Heart right ventricle (tissue), 16 donors: ENCODE data around the gene DRC1. TPM values are rescaled to one million over a fixed set of nuclear protein-coding genes. Genes with fewer than 3 reads are reported as not detected.

Experiments used
- ATAC-seq, 8 donors: fragments of 200-7000 bp; cut with Tn5 transposase; one replicate each; pipeline ENCODE4 v1.9.1; 2020; ENCODE audit warnings: mild to moderate bottlenecking in 8 of 8, moderate library complexity in 8 of 8, moderate number of reproducible peaks in 1 of 8
- DNase-seq, 2 donors: peaks; one replicate each; pipeline ENCODE4 v3.0.0-alpha.2; 2020
- H3K27ac ChIP-seq, 10 donors: fragments of 200-600 bp; sonication (generic) in 2 of 10; one replicate each; pipeline versions ENCODE4 v1.5.0 to v1.8.0; 2020 to 2022; ENCODE audit warnings: mild to moderate bottlenecking in 3 of 10
- H3K27me3 ChIP-seq, 7 donors: fragments of 200-600 bp; one replicate each; pipeline ENCODE4 v1.8.0; 2021 to 2022; ENCODE audit warnings: mild to moderate bottlenecking in 2 of 7
- H3K36me3 ChIP-seq, 9 donors: fragments of 200-600 bp; sonication (generic) in 1 of 9; one replicate each; pipeline versions ENCODE4 v1.5.0 to v1.8.0; 2020 to 2022; ENCODE audit warnings: mild to moderate bottlenecking in 2 of 9
- H3K4me1 ChIP-seq, 9 donors: fragments of 200-600 bp; sonication (generic) in 1 of 9; one replicate each; pipeline versions ENCODE4 v1.5.0 to v1.8.0; 2020 to 2022; ENCODE audit warnings: mild to moderate bottlenecking in 4 of 9
- H3K4me3 ChIP-seq, 10 donors: fragments of 200-600 bp; sonication (generic) in 2 of 10; one replicate each; pipeline versions ENCODE4 v1.5.0 to v1.8.0; 2020 to 2022; ENCODE audit warnings: mild to moderate bottlenecking in 7 of 10, moderate library complexity in 2 of 10
- H3K9me3 ChIP-seq, 11 donors: fragments of 200-600 bp in 10 of 11; sonication (generic) in 2 of 11; one replicate each; pipeline versions ENCODE4 v1.5.0 to v1.8.0; 2013 to 2022; ENCODE audit warnings: mild to moderate bottlenecking in 2 of 11, control low read depth in 1 of 11, moderate library complexity in 1 of 11
- CTCF ChIP-seq, 9 donors: fragments of 200-600 bp; sonication (generic) in 2 of 9; IDR thresholded peaks; one replicate each; pipeline versions ENCODE4 v1.5.0 to v1.8.0; 2021 to 2022; ENCODE audit warnings: antibody characterized with exemption in 9 of 9, mild to moderate bottlenecking in 5 of 9, moderate library complexity in 1 of 9
- WGBS, 2 donors: extraction: QIAGEN DNeasy Blood & Tissue Kit; methylation state at CpG; one replicate each; pipeline ENCODE4 v1.1.7; 2013; ENCODE audit warnings: inconsistent platforms in 1 of 2; 5-methylcytosine and 5-hydroxymethylcytosine counted together
- intact Hi-C, 10 donors: fragments of 100-400 bp; cut with DNase I; formaldehyde crosslinking; loops; one replicate each; pipeline versions ENCODE4 v1.11.1 to v1.14.2; 2022
- polyA plus RNA-seq, 2 donors: library from polyadenylated mRNA; stranded (reverse); fragments of 200-250 nt; gene quantifications; one replicate each; pipeline ENCODE4 v1.2.3, GENCODE V29; 2013
- total RNA-seq, 10 donors: library from RNA; stranded (reverse); fragmentation: NEBNext Ultra II Directional in 3 of 10; extraction: Animal tissue kit (Norgen Biotek cat#: 25700) in 3 of 10; gene quantifications; one replicate each; pipeline versions ENCODE4 v1.2.1 to v1.2.4, GENCODE V29; 2021 to 2023
- donor health status: Arrhythmogenic right ventricular cardiomyopathy.
- donor health status: ischemic (EF 13 %, LVEDD 7.1; RV severe dilation, severe dysfunction).
- donor health status: healthy with polysubstance abuse.
- donor health status: DM: no; HTN: yes; CAD: no.
- donor health status: DM: no; HTN: no; CAD: no.
- donor health status: ischemic (EF 25% LVEDD 6.9; RV normal size, moderate dysfunction).
- donor health status: ischemic (EF 25% LVEDD 5.7; RV mildly dilated, moderate dysfunction).
- donor health status: healthy.
- donor health status: DM: yes; HTN: yes; CAD: no.
- donor health status: Ischemic cardiomyopathy.
- donor health status: ischemic (EF 35%, LVEDD 5.7; RV mildly dilated, moderate dysfunction).
- donor health status: nonischemic (EF 11% LVEDD 7.7; RV severe dilation, severe dysfunction).
- donor health status: DM: yes; HTN: yes; CAD: no.
- donor health status: PGD.
- donor health status: ischemic (EF 29% LVEDD 5.4; RV normal size, mild dysfunction).
- donor health status: nonischemic (EF 23%, LVEDD 6.1; RV moderate dilation, normal function).

Gene DRC1
- total and polyA plus RNA-seq, 12 donors: 0.06 to 0.37 (median 0.20) TPM; not detected in 8

GRCh38 chr2:26409785-26410184, 8.1 kb downstream of the DRC1 start:
- no peaks in the 10 kb centered on the region for H3K4me1 ChIP-seq
- no peak for DNase-seq
- no peak overlapping the region for H3K27ac ChIP-seq
- no peak overlapping the region for H3K4me3 ChIP-seq
- H3K36me3 ChIP-seq: no peaks in the 10 kb centered on the region
- 39 to 81% methylated on average over 1 of the region's 1 CpG for WGBS, 2 donors
- ATAC-seq: no peak
- intact Hi-C loops: no loop called here
- peaks cover 0 to 11% (median 0%) of the 10 kb centered on the region in 7 donors for H3K27me3 ChIP-seq
- H3K9me3 ChIP-seq: no peaks in the 10 kb centered on the region
- no peak for TF ChIP-seq CTCF (IDR thresholded peaks at IDR 0.05)

- Histone ChIP-seq H3K4me1 (no peaks in the 10 kb centered on the region), H3K4me3 (no peak overlapping the region), H3K9me3 (no peaks in the 10 kb centered on the region), H3K36me3 (no peaks in the 10 kb centered on the region), H3K27ac (no peak overlapping the region), H3K27me3 (peaks cover 0 to 11% (median 0%) of the 10 kb centered on the region in 7 donors)
- TF ChIP-seq CTCF (IDR thresholded peaks at IDR 0.05): no peak
- ATAC-seq (no peak), DNase-seq (no peak)
- 84 to 88% methylated on average over 2 of the region's 2 CpGs for WGBS, 2 donors
- intact Hi-C loops: no loop called here
These were observed 9.1 kb downstream of the DRC1 start for GRCh38 chr2:26410764-26411243.

- DNase-seq: no peak
- H3K4me1 ChIP-seq: no peaks in the 10 kb centered on the region
- H3K4me3 ChIP-seq: no peak overlapping the region
- no peak for ATAC-seq
- TF ChIP-seq CTCF (IDR thresholded peaks at IDR 0.05): no peak
- H3K27me3 ChIP-seq: peaks cover 0 to 11% (median 0%) of the 10 kb centered on the region in 7 donors
- H3K27ac ChIP-seq: no peak overlapping the region
- H3K9me3 ChIP-seq: no peaks in the 10 kb centered on the region
- WGBS, 2 donors: 93 to 97% methylated on average over 6 of the region's 6 CpGs
- intact Hi-C loops: no loop called here
- H3K36me3 ChIP-seq: no peaks in the 10 kb centered on the region
These were observed 9.7 kb downstream of the DRC1 start for GRCh38 chr2:26411419-26411818.

- no peak for DNase-seq
- peak overlapping the region in 3 of 10 donors; percentile 11 to 37 (median 13) for H3K4me3 ChIP-seq
- WGBS, 2 donors: 77 to 81% methylated on average over 10 of the region's 10 CpGs
- peak overlapping the region in 1 of 10 donors; percentile 76 for H3K27ac ChIP-seq
- no peak for TF ChIP-seq CTCF (IDR thresholded peaks at IDR 0.05)
- ATAC-seq: peak in 1 of 8 donors; percentile 49
- intact Hi-C loops: no loop called here
- no peaks in the 10 kb centered on the region for H3K36me3 ChIP-seq
- no peaks in the 10 kb centered on the region for H3K9me3 ChIP-seq
- no peaks in the 10 kb centered on the region for H3K4me1 ChIP-seq
- H3K27me3 ChIP-seq: peaks cover 0 to 11% (median 0%) of the 10 kb centered on the region in 7 donors
These were observed 10.5 kb downstream of the DRC1 start for GRCh38 chr2:26412091-26412673.
